Type B pancreatic cell (in vitro differentiated cells): Measurements from ENCODE around the gene FLCN. TPM values are rescaled to one million over a fixed set of nuclear protein-coding genes. Genes with fewer than 3 reads are reported as not detected.
"Not testable (repeated sequence)": the region's sequence is repeated elsewhere in the genome, so short reads cannot be mapped to it uniquely, and the experiment has no call there.

Experiments
- DNase-seq: peaks from one replicate; pipeline ENCODE4 v3.0.0; 2021; ENCODE audit warnings: mixed read lengths; ENCODE audit not compliant: unreplicated experiment; ENCODE audit errors: extremely low spot score
- H3K27ac Mint-ChIP-seq: 2 replicates; pipeline ENCODE4 v1.8.0; 2021; ENCODE audit warnings: mild to moderate bottlenecking, mixed read lengths
- H3K27me3 Mint-ChIP-seq: 2 replicates; pipeline ENCODE4 v1.8.0; 2021; ENCODE audit warnings: mixed read lengths
- H3K36me3 Mint-ChIP-seq: 2 replicates; pipeline ENCODE4 v1.8.0; 2021; ENCODE audit warnings: mixed read lengths
- H3K4me1 Mint-ChIP-seq: one replicate; pipeline ENCODE4 v1.8.0; 2021; ENCODE audit warnings: mixed read lengths; ENCODE audit not compliant: unreplicated experiment
- H3K4me3 Mint-ChIP-seq: 2 replicates; pipeline ENCODE4 v1.8.0; 2021; ENCODE audit warnings: mild to moderate bottlenecking, mixed read lengths
- H3K9me3 Mint-ChIP-seq: 2 replicates; pipeline ENCODE4 v1.8.0; 2021; ENCODE audit warnings: mixed read lengths
- total RNA-seq: library from RNA; stranded (reverse); gene quantifications from 2 replicates; pipeline ENCODE4 v1.2.1, GENCODE V29; 2021; ENCODE audit warnings: low replicate concordance
- TF ChIP-seq, protein P1 (sequence below): fragments of 200-600 bp; sonication (generic); conservative IDR thresholded peaks from 2 replicates; pipeline ENCODE4 v1.5.0; 2021; ENCODE audit warnings: antibody characterized with exemption, mild to moderate bottlenecking

The FLCN gene
- total RNA-seq, 1 donor from 2014 or later = 55.8 TPM

DNA sequence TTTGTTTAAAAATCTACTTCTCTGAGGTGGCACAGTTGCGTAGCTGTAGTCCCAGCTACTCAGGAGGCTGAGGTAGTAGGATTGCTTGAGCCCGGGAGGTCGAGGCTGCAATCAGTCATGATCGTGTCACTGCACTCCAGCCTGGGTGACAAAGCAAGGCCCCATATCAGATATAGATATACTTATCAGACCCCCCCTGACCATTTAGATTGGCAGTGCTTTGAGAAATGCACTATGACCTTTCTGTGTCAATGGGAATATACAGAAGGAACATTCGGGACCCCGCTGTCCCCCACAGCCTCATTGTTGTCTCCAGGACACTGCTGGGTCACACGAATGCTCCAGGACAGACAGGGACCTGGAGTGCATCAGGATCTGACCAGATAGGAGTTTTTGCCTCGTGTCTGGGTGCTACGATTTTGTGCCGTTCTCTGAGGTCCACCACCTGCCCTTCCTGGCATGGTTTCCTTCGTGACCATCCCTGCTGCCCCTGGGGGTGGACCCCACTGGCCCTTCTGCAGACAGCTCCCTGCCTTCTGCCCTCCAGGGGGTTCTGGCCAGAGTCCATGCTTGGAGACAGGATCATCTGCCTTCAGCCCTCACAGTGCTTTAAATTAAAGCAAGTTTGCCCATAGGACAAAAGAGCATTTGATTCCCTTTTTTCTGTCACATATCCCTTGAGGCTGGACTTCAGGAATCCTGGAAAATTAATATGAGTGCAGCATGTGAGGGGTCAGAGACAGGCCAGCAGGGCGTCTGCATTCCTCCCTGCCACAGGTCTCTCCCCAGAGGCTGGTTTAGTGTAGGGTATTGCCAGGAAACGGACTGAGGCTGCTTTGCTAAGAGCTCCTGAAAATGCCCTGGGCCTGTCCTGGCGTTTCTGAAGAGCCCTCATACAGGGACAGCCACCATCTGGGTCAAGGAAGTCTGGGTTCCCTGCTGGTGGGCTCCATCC lies 50.1 kb downstream of the FLCN start:
- Mint-ChIP-seq H3K36me3 (peaks cover 15% of the 10 kb centered on the region), H3K4me3 (peak overlapping the region; percentile 57), H3K27ac (peak overlapping the region; percentile 91), H3K27me3 (no peaks in the 10 kb centered on the region), H3K4me1 (peaks cover 25% of the 10 kb centered on the region), H3K9me3 (no peaks in the 10 kb centered on the region)
- TF ChIP-seq, protein P1, sequence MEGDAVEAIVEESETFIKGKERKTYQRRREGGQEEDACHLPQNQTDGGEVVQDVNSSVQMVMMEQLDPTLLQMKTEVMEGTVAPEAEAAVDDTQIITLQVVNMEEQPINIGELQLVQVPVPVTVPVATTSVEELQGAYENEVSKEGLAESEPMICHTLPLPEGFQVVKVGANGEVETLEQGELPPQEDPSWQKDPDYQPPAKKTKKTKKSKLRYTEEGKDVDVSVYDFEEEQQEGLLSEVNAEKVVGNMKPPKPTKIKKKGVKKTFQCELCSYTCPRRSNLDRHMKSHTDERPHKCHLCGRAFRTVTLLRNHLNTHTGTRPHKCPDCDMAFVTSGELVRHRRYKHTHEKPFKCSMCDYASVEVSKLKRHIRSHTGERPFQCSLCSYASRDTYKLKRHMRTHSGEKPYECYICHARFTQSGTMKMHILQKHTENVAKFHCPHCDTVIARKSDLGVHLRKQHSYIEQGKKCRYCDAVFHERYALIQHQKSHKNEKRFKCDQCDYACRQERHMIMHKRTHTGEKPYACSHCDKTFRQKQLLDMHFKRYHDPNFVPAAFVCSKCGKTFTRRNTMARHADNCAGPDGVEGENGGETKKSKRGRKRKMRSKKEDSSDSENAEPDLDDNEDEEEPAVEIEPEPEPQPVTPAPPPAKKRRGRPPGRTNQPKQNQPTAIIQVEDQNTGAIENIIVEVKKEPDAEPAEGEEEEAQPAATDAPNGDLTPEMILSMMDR = no peak
- no peak for DNase-seq

DNA sequence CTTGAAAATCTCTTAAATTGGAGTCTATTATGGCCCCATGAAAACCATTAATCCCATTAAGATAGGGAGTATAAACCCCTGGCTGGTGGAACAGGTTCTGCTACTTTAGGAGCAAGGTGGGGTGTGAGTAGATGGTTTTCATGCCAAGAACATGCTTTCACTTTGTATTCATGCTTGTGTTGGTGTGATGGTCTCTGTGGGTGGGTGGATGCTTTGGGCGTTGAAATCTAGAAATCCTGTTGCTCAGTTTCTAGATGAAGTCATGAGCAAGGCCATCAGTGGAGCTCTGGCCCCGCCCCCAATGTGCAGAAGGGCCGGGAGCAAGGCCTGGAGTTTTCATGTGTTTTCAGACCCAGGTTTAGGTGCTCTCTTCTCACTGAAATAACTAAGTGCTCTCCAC lies 50.9 kb downstream of the FLCN start:
- TF ChIP-seq, protein P1 = no peak
- Mint-ChIP-seq H3K4me1 (peaks cover 23% of the 10 kb centered on the region), H3K9me3 (no peaks in the 10 kb centered on the region), H3K4me3 (peak overlapping the region; percentile 57), H3K36me3 (peaks cover 14% of the 10 kb centered on the region), H3K27me3 (no peaks in the 10 kb centered on the region), H3K27ac (peak overlapping the region; percentile 91)
- DNase-seq = no peak

DNA sequence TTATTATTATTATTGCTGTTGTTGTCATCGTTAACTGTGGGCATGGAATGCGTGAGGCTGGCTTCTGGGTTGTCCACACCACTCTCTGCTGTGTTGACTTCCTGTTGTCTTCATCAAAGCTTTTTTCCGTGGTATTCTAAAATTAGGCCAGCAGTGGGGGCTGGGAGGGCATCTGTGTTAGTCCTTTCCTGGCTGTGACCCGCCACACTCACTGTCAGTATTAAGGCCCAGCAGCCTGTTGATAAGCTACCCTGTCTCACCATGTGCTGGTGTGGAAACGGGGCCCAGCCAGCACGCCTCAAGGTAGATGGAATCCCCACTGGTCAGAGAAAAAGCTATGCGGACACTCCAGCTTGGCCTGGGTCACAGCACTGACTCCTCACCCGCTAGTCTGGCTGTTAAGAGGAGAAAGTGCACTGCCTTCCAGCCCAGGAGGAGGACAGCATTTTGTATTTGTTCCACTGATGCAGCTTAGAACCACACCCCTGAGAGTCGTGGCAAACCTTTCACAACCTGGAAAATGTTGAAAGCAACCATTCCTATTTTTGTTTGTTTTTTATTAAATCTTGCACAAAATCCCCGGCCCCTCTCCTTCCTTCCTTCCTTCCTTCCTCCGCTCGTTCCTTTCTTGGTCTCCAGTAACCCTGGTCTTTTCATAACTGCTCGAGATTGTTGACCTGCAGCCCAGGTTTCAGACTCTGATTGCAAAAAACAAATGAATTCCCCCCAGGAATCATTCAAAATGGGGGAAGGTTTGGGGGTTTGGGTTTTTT lies 51.8 kb downstream of the FLCN start:
- not testable (repeated sequence) for DNase-seq, H3K27me3 Mint-ChIP-seq, H3K9me3 Mint-ChIP-seq
- H3K4me1 Mint-ChIP-seq = peaks cover 20% of the 10 kb centered on the region
- H3K4me3 Mint-ChIP-seq = peak overlapping the region; percentile 8
- peak overlapping the region; percentile 91 for H3K27ac Mint-ChIP-seq
- H3K36me3 Mint-ChIP-seq = peaks cover 18% of the 10 kb centered on the region

DNA sequence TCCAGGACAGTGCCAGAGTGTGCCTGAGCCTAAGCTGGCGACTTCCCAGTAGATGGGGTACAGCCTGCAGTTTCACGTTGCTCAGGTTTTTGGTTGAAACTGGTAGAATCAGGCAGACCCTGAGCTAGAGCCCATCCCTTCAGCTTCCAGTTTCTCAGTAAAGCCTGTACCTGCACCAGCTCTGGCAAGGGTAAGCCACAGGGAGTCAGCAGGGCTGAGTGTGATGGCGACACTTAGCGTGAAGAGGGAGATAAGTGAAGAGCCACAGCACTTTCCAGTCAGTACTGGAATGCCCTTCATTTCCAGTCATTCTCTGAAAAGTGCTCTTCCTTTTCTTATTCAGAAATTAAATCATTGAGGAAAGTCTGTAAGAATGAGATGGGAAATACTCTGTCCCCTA lies 53.2 kb downstream of the FLCN start:
- H3K36me3 Mint-ChIP-seq = peaks cover 23% of the 10 kb centered on the region
- H3K4me3 Mint-ChIP-seq = no peak overlapping the region
- TF ChIP-seq, protein P1 = no peak
- H3K27me3 Mint-ChIP-seq = no peaks in the 10 kb centered on the region
- peaks cover 20% of the 10 kb centered on the region for H3K4me1 Mint-ChIP-seq
- no peaks in the 10 kb centered on the region for H3K9me3 Mint-ChIP-seq
- H3K27ac Mint-ChIP-seq = no peak overlapping the region
- no peak for DNase-seq

DNA sequence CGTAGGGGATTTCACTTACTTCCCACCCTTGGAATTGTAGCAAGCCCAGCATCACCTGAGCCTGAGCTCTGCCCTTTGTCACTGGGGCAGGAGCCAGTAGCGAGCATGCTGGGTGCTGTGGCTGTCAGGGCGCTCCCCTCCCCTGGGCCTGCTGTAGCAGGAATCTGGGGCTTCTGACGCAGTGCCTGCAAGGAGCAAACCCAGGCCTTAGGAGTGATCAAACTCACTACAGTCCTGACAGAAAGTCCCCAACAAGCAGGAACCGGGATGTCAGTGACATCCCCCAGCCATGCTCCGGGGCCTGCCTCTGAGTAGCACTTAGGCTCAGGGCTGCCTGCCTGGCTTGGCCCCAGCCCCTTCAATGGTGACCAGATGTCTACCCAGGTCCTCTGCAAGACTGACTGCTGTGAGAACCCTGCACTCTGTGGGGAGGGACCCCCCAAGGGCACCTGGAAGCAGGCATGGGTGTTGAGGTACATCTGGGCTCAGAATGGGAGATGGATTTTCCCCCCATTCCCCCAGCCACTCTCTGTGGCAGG lies 54.3 kb downstream of the FLCN start:
- Mint-ChIP-seq H3K27ac (no peak overlapping the region), H3K27me3 (no peaks in the 10 kb centered on the region), H3K9me3 (no peaks in the 10 kb centered on the region), H3K36me3 (peaks cover 16% of the 10 kb centered on the region), H3K4me3 (no peak overlapping the region), H3K4me1 (peaks cover 16% of the 10 kb centered on the region)
- TF ChIP-seq, protein P1 = no peak
- DNase-seq = no peak
